GM19043 (cell line): ENCODE data around the gene GLS2.
"Not testable (repeated sequence)": the region's sequence is repeated elsewhere in the genome, so short reads cannot be mapped to it uniquely, and the experiment has no call there.

ENCODE experiments used
- ATAC-seq: cut with Tn5 transposase; IDR thresholded peaks from one replicate; pipeline ENCODE4 v1.9.1; 2021; ENCODE audit warnings: low read depth; ENCODE audit not compliant: unreplicated experiment

GLS2 gene

DNA sequence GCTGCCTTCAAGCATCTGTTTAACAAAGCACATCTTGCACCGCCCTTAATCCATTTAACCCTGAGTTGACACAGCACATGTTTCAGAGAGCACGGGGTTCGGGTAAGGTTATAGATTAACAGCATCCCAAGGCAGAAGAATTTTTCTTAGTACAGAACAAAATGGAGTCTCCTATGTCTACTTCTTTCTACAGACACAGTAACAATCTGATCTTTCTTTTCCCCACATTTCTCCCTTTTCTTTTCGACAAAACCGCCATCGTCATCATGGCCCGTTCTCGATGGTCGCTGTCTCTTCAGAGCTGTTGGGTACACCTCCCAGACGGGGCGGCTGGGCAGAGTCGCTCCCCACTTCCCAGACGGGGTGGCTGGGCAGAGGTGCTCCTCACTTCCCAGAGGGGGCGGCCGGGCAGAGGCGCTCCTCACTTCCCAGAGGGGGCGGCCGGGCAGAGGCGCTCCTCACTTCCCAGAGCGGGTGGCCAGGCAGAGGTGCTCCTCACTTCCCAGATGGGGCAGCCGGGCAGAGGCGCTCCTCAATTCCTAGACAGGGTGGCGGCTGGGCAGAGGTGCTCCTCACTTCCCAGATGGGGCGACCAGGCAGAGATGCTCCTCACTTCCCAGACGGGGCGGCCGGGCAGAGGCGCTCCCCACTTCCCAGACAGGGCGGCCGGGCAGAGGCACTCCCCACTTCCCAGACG lies 5.6 kb upstream of the GLS2 start:
- not testable (repeated sequence) for ATAC-seq

DNA sequence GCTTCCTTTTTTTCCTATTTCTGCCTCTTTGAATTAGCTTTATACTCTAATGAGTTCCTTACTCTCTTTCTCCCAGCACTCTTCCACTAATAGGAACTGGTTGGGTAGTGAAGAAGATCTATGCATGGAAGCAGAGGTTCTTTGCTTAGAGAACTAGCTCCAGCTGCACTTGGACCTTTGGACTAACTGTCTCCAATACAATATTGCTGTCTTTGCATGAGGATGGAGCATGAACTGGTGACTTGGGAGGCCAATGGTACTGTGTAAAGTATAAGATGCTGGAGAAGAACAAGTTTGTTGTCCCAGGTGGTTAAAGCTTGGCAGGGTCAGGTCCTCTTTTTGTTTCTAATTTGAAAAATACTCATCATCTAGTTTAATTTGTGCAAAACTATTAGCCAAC lies 2.4 kb upstream of the GLS2 start:
- ATAC-seq, result no peak

DNA sequence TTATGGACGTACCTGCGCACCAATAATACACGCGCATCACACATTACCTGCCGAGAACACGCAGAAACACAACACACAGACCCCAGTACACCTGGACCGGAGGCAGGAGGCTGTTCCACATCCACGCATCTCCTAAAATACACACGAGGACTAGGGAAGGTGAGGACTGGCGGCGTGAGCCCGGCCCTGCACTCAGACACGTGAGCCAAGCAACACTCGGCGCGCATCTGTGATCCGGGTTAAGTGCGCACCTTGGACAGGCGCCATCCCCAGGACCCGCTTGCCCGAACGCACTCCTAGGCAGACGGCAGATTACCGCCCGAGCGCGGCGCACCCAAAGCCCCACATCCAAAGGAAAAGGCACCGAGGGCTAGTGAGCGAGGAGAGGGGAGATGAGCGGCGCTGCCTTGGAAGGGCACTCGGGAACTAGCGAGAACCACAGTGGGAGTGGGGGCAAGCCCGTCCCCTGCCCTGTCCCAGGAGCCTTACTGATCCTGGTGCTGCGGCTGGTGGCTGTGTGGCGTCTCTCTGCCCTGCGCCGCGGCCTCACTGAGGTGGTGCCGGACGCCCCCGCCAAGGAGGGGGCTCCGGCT lies 417 bp downstream of the GLS2 start:
- no peak for ATAC-seq

DNA sequence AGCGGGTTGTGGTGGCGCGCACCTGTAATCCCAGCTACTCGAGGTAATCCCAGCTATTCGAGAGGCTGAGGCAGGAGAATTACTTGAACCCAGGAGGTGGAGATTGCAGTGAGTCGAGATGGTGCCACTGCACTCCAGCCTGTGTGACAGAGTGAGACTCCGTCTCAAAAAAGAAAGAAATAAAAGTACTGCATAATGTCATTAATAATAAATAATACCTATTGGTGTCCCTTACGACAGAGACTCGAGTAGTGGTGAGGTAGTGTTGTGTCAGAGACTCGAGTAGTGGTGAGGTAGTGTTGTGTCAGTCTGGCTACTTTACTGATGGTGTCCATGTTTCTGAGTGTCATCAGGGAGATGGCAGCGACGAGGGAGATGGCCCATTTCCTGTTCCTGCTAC lies 1.3 kb downstream of the GLS2 start:
- ATAC-seq, result no peak

DNA sequence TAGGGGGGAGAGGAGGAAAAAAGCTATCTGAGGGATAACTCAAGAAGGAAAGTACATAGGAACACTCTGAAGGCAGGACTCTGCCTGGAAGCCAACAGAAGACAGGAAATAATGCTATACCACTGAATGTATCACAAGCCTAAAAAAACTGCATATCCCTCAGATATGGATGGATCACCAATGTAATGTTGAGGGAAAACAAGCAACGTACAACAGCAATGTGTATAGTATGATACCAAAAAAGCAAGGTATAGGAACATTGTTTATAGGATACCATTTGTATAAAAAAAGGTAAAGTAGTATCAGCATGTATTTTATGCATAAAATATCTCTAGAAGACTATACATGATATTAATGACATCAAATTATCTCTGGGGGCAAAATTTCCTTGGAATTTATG lies 3.4 kb downstream of the GLS2 start:
- no peak for ATAC-seq

DNA sequence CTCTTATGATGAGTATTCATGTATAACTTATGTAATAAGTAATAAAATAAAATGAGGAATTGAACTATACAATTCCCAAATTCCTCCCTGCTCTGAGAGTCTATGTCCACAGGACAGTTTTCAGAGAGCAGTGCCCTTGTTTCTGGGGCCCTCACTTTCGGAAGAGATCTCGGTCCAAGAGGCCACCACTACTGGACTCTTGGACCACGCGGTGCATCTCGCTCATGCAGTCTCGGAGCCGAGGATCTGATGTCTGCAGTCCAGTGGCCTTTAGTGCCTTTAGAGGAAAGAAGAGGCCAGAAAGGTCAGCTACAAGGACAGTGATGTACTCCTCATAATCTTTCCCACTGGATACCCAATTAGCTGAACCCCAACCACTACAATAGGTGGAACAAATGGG lies 8.3 kb downstream of the GLS2 start:
- ATAC-seq, result no peak

DNA sequence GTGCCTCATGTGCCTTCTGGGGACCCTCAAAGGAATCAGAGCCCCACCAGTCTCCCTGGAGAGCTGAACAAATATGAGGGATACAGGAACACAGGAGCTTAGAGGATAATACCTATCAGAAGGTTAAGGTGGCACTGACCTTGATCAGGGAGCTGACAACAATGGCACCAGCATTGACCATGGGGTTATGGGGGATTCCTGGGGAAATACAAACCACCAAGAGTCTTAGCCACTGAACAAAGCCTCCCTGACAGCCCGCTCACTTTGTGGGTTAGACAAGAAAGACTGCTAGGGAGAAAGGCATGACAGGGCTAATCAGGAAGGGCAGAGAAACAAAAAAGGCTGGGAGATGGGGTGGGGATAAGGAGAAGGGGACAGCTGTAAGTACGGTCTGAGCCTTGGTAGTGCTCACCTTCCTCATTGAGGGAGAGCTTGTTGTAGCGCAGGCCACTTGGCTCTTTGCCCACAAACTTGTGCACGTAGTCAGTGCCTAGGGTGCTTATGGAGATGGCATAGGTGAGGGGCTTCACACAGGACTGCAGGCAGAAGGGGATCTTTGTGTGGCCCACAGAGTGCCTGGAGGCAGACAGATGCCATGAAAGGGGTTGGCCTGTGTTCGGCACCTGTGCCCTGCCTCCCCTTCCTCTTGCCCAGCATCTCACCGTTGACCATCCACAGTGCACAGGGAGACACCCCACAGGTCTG lies 10.3 kb downstream of the GLS2 start:
- no peak for ATAC-seq

DNA sequence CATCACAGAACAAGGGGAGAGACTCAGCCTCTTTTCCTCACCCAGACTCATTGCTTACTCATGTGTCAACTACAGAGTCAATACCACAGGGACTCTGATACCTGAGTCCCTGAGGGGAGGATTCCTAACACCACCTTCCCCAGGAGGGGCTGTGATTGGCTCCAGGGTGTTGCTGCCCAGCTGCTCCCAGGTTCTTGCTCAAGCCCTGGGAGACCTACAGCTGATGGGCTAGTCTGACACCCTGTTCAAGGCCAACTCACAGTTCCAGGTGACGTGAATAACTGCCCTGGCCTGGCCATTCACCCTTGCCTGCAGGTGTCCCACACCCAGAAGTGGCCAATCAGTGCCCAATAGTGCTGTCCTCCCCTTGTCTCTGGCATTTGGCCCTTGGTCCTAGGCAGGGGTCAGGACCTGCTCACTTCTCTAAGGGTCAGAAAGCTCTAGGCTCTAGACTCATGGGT lies 11.0 kb downstream of the GLS2 start:
- no peak for ATAC-seq

DNA sequence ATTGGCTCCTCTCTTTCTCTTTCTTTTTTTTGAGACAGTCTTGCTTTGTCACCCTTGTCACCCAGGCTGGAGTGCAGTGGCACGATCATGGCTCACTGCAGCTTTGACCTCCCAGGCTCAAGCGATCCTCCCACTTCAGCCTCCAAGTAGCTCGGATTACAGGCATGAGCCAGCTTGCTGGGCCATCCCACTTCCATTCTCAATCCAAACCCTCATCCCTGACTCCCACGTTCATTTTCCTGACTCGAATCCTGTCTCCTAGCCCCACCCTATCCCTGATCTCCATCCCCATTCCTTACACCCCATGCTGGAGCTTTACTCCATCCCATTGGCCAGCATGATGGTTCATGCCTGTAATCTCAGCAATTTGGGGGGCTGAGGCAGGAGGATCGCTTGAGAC lies 11.8 kb downstream of the GLS2 start:
- ATAC-seq, result no peak

DNA sequence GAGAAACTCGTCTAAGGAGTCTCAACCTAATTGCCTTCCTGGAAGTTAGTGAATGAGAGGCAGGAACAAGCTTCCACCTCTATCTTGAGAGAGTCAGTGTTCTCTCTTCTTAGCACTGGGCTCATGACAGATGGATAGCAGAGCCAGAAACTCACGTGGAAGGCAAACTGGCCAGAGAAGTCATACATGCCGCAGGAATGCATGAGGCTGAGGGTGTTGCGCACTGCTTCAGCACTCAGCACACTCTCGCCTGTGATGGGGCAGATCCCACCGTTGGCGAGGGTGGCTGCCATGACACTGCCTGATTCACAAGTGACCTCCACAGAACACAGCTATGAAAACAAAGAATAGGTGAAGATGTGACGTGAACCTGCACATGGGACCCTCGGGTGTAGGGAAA lies 13.6 kb downstream of the GLS2 start:
- no peak for ATAC-seq

DNA sequence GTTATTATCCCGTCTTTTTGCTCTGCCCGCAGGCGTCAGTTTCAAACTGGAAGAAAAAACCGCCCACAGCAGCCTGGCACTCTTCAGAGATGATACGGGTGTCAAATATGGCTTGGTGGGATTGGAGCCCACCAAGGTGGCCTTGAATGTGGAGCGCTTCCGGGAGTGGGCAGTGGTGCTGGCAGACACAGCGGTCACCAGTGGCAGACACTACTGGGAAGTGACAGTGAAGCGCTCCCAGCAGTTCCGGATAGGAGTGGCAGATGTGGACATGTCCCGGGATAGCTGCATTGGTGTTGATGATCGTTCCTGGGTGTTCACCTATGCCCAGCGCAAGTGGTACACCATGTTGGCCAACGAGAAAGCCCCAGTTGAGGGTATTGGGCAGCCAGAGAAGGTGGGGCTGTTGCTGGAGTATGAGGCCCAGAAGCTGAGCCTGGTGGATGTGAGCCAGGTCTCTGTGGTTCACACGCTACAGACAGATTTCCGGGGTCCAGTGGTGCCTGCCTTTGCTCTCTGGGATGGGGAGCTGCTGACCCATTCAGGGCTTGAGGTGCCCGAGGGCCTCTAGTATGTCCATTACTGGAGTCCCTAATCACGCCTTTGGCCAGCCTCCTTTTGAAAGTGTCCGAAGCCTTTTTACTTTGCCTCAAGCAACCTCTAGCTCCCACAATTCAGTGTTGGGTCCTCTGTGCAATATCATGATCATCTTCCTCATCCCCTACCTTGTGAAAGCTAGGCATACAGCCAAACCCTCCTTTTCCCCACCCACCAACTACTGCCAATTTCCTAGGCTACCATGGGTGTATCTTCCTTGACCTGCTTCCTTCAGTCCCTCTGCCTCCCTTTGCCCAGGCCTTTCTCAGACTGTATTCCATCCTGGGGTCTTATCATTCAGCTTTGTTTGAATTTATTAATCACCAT lies 18.7 kb downstream of the GLS2 start:
- no peak for ATAC-seq

DNA sequence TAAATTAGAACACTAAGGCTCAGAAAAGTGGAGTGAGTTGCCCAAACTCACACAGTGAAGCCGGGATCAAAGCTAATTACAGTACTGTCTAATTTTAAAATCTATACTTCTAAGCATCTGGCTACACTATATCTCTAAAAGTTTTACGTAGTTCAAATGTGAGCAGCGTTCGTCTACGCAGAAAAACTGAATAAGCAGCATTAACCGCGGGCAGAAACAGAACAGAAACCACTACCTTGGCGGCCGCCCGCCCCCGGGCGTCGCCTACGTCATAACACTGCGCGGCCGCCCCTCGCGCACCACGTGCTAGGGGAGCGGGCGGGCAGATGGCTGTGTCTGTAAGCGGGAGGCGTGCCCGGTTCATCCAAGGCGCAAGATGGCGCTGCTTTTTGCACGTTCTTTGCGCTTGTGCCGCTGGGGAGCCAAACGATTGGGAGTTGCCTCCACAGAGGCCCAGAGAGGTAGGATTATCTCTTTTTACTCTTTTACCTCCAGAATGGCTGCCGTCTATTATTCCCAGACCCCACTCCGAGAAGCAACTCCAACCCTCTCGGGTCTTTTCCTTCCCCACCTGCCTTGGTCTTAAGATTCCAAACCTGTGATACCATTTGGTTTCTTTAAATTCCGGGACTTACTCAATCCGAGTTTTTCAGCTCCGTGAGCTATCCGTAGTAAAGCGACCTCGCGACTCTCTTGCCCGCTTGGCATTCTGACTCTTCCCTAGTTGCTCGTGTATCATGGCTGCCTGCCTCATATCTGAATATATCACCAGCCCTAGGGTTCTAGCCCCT lies 19.6 kb downstream of the GLS2 start, which contains the start of gene SPRYD4:
Gene SPRYD4, plus strand, starts transcription at position 363 of the 791 bp plus-strand sequence. Its CDS starts 14 bp downstream, at position 377.
- peak; percentile 90 for ATAC-seq

DNA sequence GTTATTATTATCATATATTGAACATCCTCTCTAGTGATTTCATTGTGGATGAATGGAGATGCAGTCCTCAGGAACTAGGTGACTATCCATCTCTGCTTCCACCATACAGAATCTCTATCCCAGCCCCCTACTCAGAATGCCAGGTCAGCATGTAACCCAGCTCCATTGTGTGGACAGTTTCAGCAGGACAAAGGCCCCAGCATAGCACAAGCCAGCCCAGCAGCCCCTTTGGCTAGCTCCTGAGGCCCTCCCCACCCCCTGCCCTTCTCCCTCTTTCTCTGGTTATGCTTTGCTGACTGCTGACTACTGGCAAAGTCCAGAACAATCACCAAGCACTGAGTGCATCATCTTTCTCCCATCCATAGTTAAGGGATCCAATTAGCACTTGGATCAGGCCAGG lies 25.4 kb downstream of the GLS2 start:
- ATAC-seq, result no peak

DNA sequence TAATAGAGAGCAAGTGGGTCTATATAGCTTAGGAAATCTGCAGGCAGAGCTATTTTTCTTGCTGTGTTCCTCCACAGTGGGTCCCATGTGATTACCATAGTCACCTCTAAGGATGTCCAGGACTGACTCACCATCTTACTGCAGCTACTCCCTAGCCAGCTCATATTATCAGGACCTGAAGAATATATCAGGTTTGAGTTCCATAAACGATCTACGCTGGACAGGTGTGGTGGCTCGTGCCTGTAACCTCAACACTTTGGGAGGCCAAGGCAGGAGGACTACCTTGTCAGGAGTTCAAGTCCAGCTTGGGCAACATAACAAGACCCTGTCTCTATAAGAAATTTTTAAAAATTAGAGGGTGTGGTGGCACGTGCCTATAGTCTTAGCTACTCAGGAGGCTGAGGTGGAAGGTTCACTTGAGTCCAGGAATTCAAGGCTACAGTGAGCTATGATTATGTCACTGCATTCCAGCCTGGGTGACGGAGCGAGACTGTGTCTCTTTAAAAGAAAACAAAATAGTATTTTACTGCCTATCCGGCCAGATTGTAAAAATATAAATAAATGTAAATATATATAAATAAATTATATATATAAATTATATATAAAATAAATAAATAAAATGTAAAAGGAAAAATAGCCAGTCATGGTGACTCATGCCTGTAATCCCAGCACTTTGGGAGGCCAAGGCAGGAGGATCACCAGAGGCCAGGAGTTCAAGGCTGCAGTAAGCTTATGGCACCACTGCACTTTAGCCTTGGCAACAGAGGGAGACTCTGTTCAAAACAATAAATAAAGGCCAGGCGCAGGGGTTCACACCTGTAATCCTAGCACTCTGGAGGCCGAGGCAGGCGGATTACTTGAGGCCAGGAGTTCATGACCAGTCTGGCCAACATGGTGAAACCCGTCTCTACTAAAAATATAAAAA lies 26.5 kb downstream of the GLS2 start:
- no peak for ATAC-seq

DNA sequence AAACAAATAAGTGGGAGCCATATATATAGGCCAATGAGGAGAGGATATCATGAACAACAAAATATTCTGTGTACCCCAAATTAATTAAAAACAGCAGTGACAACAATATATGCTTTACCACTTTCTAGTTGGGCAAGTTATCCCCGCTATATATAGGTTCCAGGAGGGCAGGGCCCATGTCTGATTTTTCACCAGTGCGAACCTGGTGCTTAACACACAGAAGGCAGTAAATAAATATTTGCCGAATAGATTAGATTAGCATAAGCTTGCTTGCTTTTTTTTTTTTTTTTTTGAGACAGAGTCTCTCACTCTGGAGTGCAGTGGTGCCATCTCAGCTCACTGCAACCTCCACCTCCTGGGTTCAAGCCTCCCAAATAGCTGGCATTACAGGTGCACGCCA lies 30.1 kb downstream of the GLS2 start:
- no peak for ATAC-seq

DNA sequence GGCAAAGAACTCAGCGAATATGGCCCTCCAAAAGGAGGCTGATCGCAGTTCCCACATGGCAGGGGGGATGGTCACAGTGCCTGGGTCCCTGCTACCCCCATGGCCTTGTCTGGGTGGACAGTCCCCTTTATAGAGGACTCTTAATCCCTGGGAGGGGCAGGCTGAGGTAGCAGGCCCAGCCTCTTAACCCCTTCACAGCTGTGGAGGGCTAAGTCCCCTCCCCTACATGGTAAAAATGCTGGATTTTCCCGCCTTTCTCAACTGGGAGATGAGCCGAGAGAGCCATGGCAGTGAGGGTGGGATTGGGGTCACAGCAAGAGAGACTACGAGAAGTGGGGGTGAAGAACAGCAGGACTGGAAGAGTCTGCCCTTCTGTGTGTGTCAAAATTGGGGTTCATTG lies 33.4 kb downstream of the GLS2 start, which contains the start of gene MIP:
Gene MIP, minus strand, starts transcription at position 101 of the 400 bp plus-strand sequence. Its CDS starts 44 bp downstream, at position 57.
- ATAC-seq, result no peak

DNA sequence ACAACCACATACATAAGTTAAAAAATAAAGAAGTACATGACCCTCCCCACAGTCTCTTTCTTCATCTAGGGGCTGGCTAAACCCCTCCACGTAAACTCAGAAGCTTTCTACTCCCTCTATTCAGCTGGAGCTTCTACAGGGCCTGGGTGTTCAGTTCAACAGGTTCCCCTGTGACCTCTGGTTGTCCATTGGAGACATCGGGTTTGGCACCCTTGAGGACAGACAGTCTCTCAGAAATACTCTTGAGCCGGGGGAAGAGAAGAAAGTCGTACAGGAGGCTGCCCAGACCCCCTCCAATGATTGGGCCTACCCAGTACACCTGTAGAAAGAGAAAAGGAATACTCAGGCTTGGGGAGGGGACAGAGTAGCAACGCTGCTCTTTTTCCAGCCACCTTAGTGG lies 36.8 kb downstream of the GLS2 start:
- no peak for ATAC-seq

DNA sequence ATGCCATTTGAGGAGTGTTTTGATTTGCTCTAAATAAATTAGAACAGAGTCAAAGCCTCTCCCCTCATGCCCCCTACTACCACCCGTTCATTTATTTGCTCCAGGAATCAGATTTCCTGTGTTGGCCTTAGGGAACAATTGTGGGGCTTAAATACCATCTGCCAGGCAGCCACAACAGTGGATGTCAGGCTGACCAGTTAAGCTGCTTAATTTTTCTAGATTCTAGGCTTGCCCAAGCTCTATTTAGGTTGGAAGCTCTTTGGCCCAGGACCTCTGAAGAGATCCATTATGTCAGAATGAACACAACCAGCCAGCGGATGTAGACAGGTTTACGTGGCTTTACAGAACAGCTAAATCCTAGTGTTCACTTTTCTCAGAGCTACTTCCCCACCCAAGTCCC lies 37.7 kb downstream of the GLS2 start:
- no peak for ATAC-seq

DNA sequence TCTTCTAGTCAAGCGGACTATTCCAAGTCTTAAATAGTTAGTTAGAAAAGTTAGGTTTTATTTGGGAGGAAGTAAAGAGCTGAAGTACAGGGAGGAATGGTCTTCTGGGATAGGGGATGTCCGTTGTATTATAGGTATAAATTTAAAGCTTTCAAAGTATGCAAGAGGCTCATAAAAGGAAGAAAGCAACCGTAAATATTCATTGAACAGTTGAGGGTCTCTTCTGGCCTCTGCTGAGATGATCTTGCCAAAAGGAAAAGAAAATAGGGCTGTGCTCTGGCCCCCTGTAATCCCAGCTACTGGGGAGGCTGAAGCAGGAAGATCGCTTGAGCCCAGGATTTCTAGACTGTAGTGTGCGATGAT lies 38.4 kb downstream of the GLS2 start:
- no peak for ATAC-seq
